Measurements from ENCODE around the gene RBM10.
A peak's percentile ranks its signal among the peaks of the same experiment; 100 is the strongest.

Gene RBM10

DNA sequence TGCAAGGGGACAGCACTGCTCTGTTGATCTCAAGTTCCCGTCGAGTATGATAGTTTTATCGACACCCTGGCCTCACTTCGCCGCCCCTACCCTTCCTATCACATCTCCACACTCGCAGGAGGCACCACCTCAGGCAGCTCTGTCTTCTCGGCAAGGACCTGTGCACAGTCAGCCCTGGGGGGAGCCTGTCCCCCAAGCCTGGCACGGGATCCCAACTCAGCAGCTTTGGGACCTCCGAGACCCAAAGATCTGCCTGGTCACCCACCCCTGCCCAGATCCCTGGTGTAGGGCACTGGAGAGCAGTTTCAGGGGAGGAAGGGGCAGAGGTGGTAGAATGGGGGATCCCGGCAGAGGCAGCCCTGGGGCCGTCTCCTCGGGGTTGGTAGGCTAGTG, 30.6 kb downstream of the RBM10 start:
- no peak for DNase-seq

DNA sequence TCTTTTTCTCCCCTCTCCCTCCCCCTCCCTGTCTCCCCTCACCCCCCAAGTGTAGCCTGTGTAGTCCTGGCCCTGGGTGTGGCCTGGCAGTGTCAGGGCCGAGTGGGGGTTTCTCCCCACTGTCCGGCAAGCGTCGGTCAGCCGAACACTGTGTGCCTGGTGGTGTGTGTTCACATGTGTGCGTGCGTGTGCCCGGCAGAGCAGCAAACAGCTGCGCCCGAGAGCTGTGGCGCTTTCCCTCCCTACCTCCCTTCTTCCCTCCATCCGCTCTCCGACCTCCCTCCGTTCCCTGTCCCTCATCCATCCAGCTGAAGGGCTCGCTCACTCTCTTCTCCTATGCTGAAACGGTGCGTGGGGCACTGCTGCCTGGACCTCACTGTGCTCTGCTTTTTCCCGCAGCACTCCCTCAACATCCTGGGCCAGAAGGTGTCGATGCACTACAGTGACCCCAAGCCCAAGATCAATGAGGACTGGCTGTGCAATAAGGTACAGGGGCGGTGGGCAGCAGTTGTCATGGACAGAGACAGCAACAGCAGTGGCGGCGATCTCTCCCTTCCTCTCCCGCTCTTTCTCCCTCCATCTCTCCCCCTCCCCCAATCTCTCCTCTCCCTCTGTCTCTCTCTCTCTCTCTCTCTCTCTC, 31.2 kb downstream of the RBM10 start:
- DNase-seq = no peak

DNA sequence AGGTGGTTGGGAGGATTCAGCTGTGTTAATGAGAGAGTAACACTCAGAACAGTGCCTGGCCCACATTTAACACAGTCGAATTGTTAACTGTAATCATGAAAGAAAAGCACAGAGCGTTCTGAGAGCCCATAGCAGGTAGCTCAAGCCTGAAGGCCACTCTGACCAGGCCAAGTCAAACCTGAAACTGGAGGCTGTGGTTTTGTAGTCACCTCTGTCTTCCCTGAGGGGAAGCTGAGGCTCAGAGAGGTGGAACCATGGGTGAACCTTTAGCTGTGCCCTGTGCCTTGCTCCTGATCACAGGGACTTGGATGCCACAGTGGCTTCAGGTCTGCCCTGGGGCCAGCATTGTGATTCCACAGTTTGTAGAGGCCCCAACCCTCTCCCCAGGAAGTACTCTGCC, 32.1 kb downstream of the RBM10 start:
- DNase-seq = no peak

DNA sequence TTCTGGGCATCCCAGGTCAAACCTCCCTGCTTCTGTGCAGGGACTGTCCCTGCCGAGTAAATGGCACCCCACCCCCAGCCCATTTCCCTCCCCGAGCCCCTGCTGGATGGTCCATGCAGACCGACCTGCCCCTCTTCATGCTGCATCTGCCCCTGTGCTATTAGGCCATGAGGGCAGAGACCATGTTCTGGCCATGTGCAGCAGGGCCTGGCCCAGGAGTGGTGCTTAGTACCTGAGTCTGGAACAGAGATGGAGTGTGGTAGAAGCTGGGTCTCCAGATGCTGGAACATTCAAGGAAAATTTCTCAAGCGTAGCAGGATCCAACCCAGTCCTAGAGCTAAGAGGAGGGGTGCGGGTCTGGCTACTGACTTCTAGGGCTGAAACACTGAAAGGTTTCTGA, 33.3 kb downstream of the RBM10 start:
- no peak for DNase-seq

DNA sequence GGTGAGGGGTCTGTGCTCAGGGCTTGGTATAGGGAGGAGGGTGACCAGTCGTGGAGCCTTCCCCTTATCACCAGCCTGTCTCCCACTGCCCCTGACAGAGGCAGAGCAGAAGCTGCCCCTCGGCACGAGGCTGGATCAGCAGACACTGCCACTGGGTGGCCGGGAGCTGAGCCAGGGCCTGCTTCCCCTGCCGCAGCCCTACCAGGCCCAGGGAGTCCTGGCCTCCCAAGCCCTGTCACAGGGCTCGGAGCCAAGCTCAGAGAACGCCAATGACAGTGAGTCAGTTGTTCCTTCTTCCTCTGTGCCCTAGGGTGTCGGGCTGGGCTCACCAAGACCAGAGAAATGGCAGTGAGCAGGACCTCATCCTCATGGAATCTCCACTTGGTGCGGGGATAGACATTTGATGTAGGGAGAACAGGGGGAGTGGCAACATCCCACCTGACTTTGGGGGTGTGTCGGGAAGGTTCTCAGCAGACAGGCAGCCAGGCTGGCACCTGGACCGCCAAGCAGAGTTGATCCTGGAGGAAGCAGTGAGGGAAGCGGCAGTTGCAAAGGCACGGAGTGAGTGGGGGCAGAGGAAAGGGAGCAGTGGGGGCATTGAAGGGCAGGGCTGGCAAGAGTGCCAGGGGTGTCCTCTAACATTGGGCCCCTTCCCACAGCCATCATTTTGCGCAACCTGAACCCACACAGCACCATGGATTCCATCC, 34.4 kb downstream of the RBM10 start:
- DNase-seq = no peak

DNA sequence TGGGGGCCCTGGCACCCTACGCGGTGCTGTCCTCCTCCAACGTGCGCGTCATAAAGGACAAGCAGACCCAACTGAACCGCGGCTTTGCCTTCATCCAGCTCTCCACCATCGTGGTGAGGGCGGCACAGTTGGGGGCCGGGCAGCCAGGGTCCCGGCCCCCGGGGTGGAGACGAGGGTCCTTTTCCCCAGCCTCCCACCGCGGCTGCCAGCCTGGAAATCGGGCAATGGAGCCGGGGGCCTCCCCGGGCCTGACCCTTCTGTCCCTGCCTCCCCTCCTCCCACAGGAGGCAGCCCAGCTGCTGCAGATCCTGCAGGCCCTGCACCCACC, 34.9 kb downstream of the RBM10 start:
- DNase-seq = no peak

DNA sequence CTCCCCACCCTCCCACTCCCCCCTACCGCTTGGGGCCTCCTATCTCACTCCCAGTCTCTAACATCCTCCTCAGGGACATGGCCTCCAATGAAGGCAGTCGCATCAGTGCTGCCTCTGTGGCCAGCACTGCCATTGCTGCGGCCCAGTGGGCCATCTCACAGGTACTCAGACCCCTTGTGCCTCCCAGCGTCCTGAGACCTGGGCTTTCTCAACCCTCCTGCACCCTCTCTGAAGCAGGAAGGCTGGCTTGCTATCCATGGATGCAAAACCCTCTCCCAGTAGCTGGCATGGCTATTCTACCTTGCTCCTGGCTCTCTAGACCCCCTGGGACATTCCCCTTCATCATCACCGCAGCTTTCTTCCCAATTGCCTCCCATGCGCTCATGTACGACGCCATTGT, 35.3 kb downstream of the RBM10 start:
- DNase-seq = no peak

DNA sequence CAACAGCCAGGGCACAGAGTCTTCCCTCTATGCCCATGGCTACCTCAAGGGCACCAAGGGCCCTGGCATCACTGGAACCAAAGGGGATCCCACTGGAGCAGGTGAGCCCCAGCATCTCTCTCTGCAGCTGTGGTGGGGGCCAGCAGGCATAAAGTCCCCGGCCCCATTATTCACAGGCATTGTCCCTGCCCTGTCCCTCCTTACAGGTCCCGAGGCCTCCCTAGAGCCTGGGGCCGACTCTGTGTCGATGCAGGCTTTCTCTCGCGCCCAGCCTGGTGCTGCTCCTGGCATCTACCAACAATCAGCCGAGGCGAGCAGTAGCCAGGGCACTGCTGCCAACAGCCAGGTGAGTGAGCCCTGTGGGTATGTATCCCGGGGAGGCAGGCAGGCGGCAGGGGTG, 36.3 kb downstream of the RBM10 start:
- DNase-seq = no peak

DNA sequence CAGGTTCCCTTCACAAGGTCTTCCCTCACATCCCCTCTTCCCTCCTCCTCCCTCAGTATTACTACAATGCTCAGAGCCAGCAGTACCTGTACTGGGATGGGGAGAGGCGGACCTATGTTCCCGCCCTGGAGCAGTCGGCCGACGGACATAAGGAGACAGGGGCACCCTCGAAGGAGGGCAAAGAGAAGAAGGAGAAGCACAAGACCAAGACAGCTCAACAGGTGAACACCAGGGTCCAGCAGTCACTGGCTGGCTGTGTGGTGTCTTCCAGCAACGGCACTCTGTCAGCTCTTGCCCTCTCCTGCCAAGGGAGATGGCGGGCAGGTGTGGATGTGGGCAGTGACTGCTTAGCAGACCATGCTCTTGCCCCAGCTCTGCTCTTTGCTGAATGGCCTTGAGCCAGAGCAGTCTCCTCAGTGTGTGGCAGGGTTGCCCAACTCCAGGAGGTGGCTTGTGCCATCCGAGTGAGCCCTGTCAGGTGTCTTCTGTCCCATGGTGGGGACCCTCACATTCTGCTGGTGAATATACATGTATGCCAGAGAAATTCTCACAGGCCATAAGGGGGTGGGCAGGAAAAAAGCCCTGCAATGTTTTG, 37.2 kb downstream of the RBM10 start:
- no peak for DNase-seq

DNA sequence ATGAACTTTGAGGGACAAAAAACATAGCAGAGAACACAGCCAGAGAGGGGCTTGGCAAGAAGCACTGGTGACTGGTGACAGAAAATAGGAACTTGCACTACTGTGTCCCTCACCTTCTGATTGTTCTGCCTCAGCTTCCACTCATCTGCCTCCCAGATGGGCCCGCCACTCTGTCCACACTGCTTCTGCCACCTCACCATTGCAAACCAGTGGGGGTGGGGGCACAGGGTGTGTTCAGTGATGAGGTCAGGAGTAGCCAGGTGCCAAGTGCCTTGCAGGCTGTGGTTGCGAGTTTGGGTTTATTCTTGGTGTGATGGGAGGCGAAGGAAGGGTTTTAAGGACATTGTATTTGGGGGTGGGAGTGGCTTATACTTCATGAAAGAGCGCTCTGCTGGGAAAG, 39.5 kb downstream of the RBM10 start:
- no peak for DNase-seq

DNA sequence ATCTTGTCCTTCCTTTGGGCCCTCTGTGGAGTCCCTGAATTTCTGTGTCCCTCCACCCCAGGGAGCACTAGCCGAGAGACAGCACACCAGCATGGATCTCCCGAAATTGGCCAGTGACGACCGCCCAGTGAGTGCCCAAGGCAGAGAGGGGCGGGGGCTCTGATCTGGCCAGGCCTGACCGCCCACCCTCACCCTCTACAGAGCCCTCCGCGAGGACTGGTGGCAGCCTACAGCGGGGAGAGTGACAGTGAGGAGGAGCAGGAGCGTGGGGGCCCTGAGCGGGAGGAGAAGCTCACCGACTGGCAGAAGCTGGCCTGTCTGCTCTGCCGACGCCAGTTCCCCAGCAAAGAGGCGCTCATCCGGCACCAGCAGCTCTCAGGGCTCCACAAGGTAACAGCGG, 40.2 kb downstream of the RBM10 start:
- DNase-seq = no peak

DNA sequence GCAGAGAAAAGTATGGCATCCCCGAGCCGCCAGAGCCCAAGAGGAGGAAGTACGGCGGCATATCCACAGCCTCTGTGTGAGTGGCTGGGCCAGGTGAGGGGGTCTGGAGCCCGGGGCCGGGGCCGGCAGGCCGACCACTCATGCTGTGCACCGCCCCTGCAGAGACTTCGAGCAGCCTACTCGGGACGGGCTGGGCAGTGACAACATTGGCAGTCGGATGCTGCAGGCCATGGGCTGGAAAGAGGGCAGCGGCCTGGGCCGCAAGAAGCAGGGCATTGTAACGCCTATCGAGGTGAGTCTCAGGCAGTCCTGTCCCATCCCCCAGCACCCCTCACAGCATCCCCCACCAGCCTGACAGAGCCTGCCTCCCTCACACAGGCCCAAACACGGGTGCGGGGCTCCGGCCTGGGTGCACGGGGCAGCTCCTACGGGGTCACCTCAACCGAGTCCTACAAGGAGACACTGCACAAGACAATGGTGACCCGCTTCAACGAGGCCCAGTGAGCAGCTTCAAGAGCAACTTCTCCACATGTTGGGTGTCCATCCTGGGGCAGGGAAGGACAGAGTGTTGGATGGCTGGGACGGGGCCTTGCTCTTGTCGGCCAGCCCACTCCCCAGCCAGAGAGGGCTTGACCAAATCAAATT, 41.2 kb downstream of the RBM10 start:
- no peak for DNase-seq

DNA sequence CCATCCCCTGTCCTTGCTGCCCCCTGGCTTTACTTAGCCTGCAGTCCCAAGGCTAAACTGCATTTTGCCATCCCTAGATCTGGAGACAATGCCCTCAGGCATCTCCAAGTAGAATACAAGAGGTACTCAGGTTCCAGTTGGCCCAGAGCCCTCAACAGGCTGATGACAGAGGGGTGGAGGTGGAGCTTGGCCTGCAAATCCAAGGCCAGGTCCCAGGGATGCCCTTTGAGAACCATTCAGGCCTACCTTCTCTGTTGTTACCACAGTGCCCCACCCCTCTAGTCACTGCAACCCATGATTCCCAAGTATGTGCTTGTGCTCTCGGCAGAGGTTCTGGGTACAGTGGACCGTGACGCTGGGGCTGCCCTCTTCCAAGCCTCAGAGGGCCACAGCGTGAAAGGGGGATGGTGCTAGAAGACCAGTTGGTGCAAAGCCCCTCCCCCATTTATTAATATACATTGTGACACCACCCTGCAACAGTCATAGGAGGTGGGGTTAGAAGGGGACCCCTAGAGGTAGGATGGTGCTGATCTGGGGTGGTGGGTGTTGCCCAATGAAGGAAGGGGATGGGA, 42.2 kb downstream of the RBM10 start:
- no peak for DNase-seq

DNA sequence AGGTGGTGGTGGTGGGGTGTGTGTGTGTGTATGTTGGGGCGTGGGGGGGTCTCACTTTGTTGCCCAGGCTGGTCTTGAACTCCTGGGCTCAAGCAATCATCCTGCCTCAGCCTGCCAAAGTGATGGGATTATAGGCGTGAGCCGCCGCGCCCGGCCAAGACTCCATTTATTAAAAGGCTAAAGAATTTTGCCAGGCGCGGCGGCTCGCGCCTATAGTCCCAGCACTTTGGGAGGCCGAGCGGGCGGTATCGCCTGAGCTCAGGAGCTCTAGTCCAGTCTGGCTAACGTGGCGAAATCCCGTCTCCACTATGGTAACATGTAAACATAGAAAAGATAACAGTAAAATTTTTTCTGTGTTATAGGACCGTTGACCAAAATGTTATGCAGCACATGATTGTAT, 44.9 kb downstream of the RBM10 start:
- no peak for DNase-seq

DNA sequence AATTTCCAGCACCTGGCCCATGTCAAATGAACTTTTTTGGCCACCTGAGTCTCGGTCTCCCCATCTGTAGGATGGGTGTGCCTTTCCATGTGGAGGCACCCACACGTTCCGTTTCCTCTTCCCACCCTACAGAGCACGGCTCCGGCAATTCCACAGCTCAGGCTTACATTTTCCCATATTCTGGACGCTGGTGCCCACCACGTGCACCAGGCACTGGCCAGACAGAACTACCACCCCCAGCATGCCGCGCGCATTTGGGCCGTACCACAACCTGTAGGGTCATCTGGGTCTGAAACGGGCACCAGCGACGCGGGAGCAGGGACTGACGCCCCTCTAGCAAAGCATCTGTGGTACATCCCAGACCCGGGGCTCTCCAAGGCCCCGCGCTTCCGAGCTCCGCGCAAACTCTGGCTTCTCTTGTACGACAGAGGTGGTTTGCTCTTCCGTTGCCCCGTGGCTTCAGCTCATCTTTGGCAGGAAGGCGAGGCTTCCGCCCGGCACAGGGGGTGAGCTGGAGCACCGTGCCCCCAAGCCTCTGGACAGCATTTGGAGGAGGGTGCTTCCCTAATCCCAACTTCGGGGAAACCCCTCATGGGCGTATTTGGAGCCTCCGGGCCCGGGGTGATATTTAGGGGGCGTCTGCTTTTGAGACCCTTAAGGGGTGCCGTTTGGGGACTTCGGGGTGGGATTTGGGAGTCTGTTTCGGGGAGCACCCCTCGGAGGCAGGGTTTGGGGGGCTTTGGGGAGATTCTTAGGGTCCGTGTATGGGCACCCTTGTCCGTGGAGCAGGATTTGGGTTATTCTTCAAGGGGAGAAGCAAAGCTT, 45.6 kb downstream of the RBM10 start:
- peak; percentile 51 for DNase-seq

DNA sequence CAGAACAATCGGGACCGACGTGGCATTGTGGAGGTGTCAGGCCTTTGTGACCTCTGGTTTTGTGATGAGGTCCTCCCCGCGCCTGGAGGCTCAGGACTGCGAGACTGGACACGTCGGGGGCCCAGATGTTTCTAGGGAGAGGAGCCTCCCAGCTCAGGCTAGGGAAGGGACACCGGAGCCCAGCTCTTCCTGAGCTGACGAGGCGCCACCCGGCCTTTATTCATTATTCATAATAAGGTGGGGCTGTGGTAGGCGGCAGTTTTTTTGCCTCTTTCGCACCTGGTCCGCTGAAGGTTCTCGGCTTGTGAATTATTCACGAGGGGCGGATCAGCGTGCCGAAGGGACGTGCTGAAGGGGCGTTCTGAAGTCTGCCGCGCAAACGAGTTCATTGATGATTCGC, 46.3 kb downstream of the RBM10 start:
- no peak for DNase-seq

DNA sequence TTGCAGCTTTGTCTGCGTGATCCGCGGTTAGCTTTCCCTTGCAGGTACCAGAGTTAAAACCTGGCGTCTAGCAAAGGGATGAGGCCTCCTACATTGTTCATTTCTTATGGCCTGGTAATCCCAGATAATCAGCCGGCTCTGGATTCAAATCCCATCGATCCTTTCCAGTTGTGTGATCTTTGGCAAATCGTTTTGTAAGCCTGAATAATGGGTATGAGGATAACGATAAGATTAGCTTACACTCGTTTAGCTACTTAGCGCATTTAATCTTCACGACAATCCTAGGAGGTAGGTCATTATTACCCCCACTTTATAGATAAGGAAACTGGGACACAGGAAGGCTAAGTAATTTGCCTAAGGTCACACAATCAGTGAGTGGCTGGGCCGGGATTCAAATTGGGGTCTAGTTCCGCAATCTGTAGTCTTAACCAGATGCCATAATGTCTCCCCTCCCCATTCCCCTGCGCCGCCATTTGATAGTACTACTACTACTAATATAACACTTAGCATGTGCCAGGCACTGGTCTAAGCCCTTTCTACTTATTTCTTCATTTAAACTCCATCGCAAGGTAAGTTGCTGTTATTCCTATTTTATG, 46.9 kb downstream of the RBM10 start:
- DNase-seq = no peak

DNA sequence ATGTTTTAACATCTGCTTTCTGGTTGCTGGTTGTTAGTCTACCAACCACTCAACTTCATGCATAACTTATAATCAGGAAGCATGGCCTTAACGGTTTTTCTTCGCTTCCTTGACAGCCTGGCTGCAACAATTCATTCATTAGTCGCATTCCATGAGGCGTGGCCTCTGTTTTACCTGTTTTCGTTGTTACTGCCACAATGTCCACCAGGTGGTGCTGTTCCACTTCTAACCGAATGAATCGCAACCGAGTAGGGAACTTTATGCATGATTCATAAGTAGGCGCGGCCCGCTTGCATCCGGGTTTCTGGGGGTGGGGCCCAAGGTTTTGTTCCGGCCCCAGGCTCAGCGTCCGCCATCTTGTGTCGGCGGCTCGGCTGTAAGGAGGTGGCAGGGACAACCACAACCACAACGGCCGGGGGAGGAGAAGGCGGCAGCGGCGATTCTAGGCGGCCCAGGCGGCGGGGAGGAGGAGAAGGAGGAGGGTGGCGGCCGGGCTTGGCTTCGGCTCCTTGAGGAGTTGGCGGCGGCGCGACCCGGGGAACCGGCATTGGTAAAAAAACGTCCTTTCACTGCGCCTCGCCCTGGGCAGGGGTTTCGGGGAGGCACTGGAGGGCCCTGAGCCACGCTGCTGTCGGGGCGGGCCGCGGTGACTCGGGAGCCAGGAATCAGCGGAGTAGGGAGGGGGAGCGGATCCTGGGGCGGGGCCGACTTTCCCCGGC, 48.6 kb downstream of the RBM10 start, which contains the start of gene UBA1:
UBA1 (plus strand) TSS at position 355 of the 719 bp plus-strand sequence. CDS start 4,974 bp downstream, outside the sequence.
- DNase-seq = peak; percentile 88

DNA sequence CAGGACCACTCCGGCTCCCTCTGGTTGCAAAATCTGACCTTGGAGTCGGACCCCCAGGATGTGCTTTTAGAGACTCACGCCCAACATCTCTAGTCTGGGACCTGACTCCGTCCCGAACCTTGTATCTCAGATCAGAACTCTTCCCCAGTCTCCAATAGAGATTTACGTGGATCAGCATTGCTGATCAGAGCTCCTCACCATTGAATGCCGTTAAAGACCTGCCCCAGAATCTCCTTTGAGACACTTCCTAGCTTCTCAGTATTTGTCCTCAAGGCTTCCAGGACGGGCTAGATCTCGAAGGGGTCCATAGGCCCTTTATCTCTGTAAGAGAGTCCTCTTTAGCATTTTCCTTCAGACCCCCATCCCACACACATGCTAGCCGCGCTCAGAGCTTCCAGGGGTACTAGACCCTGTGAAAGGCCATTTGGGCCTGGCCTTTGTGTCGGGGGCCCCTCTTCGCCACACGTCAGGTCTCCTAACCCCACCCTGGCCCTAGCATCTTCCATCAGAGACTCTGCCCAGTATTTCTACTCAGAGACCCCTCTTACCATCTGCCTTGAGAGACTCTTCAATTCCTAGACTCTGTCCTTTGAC, 49.3 kb downstream of the RBM10 start:
- no peak for DNase-seq

DNA sequence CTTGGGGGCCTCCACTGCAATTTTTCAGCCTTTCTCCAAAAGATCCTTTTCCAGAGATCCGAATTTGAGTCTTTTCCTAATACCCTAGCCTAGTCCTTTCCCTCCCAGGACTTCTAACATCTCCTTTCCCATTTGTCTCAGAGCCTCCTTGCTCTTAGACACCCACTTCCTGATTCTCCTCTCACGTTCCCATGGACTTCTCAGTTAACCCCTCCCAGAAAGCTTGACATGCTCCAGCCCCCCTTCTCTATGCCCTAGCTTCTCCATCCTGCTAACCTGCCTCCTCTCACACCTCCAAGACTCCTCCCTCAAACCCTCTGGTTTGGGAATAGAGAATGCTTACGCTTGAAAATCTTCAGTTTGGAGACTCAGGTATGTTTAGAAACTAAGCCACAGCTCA, 51.1 kb downstream of the RBM10 start:
- no peak for DNase-seq

DNA sequence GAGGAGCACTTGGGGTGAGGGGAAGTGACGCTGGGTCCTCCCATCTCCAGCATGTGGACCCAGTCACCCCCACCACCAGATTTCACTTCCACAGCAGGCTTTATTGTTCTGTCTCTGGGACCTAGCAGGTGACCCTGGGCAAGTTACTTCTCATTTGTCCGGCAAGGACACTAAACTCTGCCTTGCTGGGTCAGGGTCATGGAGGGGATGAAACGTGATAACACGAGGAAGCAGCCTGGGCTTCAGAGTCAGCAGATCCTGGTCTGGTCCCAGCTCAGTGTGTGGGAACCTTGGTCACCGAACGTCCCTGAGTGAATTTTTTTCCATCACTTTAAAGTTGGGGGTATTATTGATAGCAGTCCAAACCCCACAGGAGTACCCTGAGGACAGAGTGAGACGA, 52.5 kb downstream of the RBM10 start:
- no peak for DNase-seq
